ENCODE results near the gene M1AP. TPM values are rescaled to one million over a fixed set of nuclear protein-coding genes. Genes with fewer than 3 reads are reported as not detected.

The M1AP gene
- total RNA-seq, 1 experiment from 2014 or later = not detected

DNA sequence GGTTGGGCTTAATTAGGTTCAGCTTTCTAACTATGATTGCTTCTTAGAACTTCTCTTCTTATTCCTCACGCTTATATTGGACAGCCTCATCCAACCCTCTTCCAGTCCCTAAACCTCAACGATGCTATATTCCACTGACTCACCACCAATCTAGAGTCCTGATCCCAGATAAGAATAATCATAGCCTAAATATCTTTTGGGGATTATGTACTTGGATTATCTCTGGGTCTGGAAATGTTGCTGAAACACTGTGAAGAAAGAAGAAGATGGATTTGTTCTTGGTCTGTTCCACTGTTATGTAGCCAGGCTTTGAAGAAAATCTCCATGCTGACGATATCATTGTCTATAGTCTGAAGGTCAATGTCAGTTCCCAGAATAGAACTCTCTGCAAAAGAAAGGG is 66.7 kb downstream of the M1AP start:
- Histone ChIP-seq H3K9me3 (ENCODE audit: control insufficient read depth, insufficient read depth, low read depth, low read length) (no peaks in the 10 kb centered on the region), H3K4me1 (ENCODE audit: control insufficient read depth, insufficient read depth, low read length) (no peaks in the 10 kb centered on the region), H3K27ac (ENCODE audit: low read length) (no peak overlapping the region), H3K4me3 (ENCODE audit: low read depth in 2 of 2, low read length in 2 of 2) (no peak overlapping the region), H3K36me3 (ENCODE audit: control insufficient read depth, insufficient read depth, low read length) (no peaks in the 10 kb centered on the region), H3K27me3 (ENCODE audit: control insufficient read depth, insufficient read depth, low read length) (no peaks in the 10 kb centered on the region)
- ChIA-PET POLR2A (interaction anchor here (0.6 kb wide), 1 partner anchor 65 kb away, joined by 3 read pairs; no protein-coding TSS in a partner anchor), CTCF (no interaction called here)
- in situ Hi-C loops (cut with HindIII; ENCODE audit: low pct_unique_long_range_greater_than_20kb, low sequenced_read_pairs) (no loop called here), intact Hi-C loops (cut with micrococcal nuclease; ENCODE audit: unreplicated experiment) (loop anchor here (10.0 kb wide), 1 partner anchor 77 kb away; the partner anchor contains the start of gene PCGF1)
- TF ChIP-seq SIN3A (IDR thresholded peaks at IDR 0.05; ENCODE audit: borderline replicate concordance, insufficient read depth, low read depth, low read length) (no peak), POLR2AphosphoS5 (IDR thresholded peaks at IDR 0.05; ENCODE audit: low read depth, low read length) (no peak), TCF7L2 (IDR thresholded peaks at IDR 0.05; ENCODE audit: low read depth, low read length) (no peak)
- TF ChIP-seq, protein P1, sequence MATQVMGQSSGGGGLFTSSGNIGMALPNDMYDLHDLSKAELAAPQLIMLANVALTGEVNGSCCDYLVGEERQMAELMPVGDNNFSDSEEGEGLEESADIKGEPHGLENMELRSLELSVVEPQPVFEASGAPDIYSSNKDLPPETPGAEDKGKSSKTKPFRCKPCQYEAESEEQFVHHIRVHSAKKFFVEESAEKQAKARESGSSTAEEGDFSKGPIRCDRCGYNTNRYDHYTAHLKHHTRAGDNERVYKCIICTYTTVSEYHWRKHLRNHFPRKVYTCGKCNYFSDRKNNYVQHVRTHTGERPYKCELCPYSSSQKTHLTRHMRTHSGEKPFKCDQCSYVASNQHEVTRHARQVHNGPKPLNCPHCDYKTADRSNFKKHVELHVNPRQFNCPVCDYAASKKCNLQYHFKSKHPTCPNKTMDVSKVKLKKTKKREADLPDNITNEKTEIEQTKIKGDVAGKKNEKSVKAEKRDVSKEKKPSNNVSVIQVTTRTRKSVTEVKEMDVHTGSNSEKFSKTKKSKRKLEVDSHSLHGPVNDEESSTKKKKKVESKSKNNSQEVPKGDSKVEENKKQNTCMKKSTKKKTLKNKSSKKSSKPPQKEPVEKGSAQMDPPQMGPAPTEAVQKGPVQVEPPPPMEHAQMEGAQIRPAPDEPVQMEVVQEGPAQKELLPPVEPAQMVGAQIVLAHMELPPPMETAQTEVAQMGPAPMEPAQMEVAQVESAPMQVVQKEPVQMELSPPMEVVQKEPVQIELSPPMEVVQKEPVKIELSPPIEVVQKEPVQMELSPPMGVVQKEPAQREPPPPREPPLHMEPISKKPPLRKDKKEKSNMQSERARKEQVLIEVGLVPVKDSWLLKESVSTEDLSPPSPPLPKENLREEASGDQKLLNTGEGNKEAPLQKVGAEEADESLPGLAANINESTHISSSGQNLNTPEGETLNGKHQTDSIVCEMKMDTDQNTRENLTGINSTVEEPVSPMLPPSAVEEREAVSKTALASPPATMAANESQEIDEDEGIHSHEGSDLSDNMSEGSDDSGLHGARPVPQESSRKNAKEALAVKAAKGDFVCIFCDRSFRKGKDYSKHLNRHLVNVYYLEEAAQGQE (IDR thresholded peaks at IDR 0.05; ENCODE audit: insufficient read depth in 1 of 2, low read depth in 2 of 2, low read length in 1 of 2) = no peak
- TF ChIP-seq, protein P2, sequence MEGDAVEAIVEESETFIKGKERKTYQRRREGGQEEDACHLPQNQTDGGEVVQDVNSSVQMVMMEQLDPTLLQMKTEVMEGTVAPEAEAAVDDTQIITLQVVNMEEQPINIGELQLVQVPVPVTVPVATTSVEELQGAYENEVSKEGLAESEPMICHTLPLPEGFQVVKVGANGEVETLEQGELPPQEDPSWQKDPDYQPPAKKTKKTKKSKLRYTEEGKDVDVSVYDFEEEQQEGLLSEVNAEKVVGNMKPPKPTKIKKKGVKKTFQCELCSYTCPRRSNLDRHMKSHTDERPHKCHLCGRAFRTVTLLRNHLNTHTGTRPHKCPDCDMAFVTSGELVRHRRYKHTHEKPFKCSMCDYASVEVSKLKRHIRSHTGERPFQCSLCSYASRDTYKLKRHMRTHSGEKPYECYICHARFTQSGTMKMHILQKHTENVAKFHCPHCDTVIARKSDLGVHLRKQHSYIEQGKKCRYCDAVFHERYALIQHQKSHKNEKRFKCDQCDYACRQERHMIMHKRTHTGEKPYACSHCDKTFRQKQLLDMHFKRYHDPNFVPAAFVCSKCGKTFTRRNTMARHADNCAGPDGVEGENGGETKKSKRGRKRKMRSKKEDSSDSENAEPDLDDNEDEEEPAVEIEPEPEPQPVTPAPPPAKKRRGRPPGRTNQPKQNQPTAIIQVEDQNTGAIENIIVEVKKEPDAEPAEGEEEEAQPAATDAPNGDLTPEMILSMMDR (IDR thresholded peaks at IDR 0.05) = no peak
- DNase-seq (ENCODE audit: low read depth, low spot score) (no peak), ATAC-seq (no peak)
- no TSS peak for BruUV-seq (replicated peaks)

DNA sequence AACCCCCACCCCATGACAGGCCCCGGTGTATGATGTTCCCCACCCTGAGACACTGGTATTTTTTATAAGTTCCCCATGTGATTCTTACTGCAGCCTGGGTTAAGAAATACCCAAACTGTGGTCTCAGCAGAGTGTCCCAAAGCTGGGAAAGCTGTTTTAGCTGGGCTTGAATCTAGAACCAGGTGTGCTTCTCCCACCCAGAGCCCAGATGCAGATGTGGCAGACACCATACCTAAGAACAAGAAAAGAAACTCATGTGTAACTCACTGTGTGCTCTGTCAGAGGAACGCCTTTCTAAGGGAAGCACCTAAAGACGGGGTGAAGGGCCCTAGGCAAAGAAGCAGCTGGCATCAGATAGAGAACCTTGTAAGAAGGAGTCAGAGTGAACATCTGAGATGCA is 69.7 kb downstream of the M1AP start:
- H3K4me1 ChIP-seq (ENCODE audit: control insufficient read depth, insufficient read depth, low read length) = no peaks in the 10 kb centered on the region
- CTCF ChIA-PET = no interaction called here
- H3K36me3 ChIP-seq (ENCODE audit: control insufficient read depth, insufficient read depth, low read length) = no peaks in the 10 kb centered on the region
- POLR2A ChIA-PET = no interaction called here
- in situ Hi-C loops (cut with HindIII; ENCODE audit: low pct_unique_long_range_greater_than_20kb, low sequenced_read_pairs) (no loop called here), intact Hi-C loops (cut with micrococcal nuclease; ENCODE audit: unreplicated experiment) (no loop called here)
- DNase-seq (ENCODE audit: low read depth, low spot score) (no peak), ATAC-seq (no peak)
- TF ChIP-seq, protein P1 (IDR thresholded peaks at IDR 0.05; ENCODE audit: insufficient read depth in 1 of 2, low read depth in 2 of 2, low read length in 1 of 2) = no peak
- TF ChIP-seq TCF7L2 (IDR thresholded peaks at IDR 0.05; ENCODE audit: low read depth, low read length) (no peak), SIN3A (IDR thresholded peaks at IDR 0.05; ENCODE audit: borderline replicate concordance, insufficient read depth, low read depth, low read length) (no peak), POLR2AphosphoS5 (IDR thresholded peaks at IDR 0.05; ENCODE audit: low read depth, low read length) (no peak)
- TF ChIP-seq, protein P2 (IDR thresholded peaks at IDR 0.05) = no peak
- H3K27me3 ChIP-seq (ENCODE audit: control insufficient read depth, insufficient read depth, low read length) = no peaks in the 10 kb centered on the region
- no peak overlapping the region for H3K27ac ChIP-seq (ENCODE audit: low read length)
- no peak overlapping the region for H3K4me3 ChIP-seq (ENCODE audit: low read depth in 2 of 2, low read length in 2 of 2)
- no peaks in the 10 kb centered on the region for H3K9me3 ChIP-seq (ENCODE audit: control insufficient read depth, insufficient read depth, low read depth, low read length)
- no TSS peak for BruUV-seq (replicated peaks)

Measured in Panc1 (cell line).